GM19372 (cell line): ENCODE results near the gene ERBB4.

Experiments
- ATAC-seq: cut with Tn5 transposase; IDR thresholded peaks from one replicate; pipeline ENCODE4 v1.9.1; 2021; ENCODE audit warnings: mild to moderate bottlenecking, low read depth, moderate library complexity; ENCODE audit not compliant: unreplicated experiment

Gene ERBB4

GRCh38 chr2:211457325-211457724, 1081.3 kb downstream of the ERBB4 start:
- no peak for ATAC-seq

GRCh38 chr2:211455216-211455841, 1083.3 kb downstream of the ERBB4 start:
- peak; percentile 68 for ATAC-seq

GRCh38 chr2:211454679-211455078, 1083.9 kb downstream of the ERBB4 start:
- ATAC-seq = no peak

- no peak for ATAC-seq
These were observed 1085.2 kb downstream of the ERBB4 start for GRCh38 chr2:211453311-211453887.

DNA sequence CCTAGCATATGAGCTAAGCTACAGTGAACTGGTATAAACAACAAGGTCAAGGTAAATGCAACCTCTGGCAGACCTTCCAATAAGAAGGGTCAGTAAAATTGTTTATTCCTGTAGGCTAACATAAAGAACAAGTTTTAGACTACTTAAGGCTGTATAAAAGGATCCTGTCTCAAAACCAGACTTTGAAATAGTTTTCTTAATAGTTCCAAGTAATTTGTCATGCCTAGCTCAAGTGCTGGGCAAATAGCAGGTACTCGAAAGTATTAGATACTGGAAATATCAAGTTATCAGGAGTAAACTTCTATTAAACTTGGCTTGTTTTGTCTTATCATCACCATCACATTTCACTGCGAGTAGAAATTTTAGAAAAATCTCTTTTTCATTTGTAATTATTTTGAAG, 1087.0 kb downstream of the ERBB4 start:
- no peak for ATAC-seq

GRCh38 chr2:211449819-211450218, 1088.8 kb downstream of the ERBB4 start:
- no peak for ATAC-seq

GRCh38 chr2:211447548-211447947, 1091.1 kb downstream of the ERBB4 start:
- no peak for ATAC-seq

GRCh38 chr2:211440107-211440506, 1098.5 kb downstream of the ERBB4 start:
- ATAC-seq = no peak

- no peak for ATAC-seq
These were observed 1099.6 kb downstream of the ERBB4 start for GRCh38 chr2:211439011-211439410.

- no peak for ATAC-seq
These were observed 1101.2 kb downstream of the ERBB4 start for GRCh38 chr2:211437396-211437795.

- ATAC-seq = no peak
These were observed 1102.4 kb downstream of the ERBB4 start for GRCh38 chr2:211436182-211436581.

DNA sequence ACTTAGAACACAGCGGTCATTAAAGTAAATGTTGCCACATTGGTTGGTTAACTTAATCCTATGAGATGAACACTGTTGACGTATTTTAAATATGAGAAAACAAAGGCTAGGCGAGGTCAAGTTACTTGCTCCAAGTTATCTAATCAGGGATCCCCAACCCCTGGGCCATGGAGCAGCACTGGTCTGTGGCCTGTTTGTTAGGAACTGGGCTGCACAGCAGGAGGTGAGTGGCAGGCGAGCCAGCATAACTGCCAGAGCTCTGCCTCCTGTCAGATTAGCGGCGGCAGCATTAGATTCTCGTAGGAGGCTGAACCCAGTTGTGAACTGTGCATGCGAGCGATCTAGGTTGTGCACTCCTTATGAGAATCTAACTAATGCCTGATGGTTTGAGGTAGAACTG, 1103.3 kb downstream of the ERBB4 start:
- no peak for ATAC-seq

GRCh38 chr2:211434773-211435172, 1103.8 kb downstream of the ERBB4 start:
- no peak for ATAC-seq

- no peak for ATAC-seq
These were observed 1109.2 kb downstream of the ERBB4 start for GRCh38 chr2:211429256-211429920.

- ATAC-seq = no peak
These were observed 1112.4 kb downstream of the ERBB4 start for GRCh38 chr2:211426240-211426639.

- ATAC-seq = no peak
These were observed 1115.6 kb downstream of the ERBB4 start for GRCh38 chr2:211423018-211423417.

- no peak for ATAC-seq
These were observed 1121.1 kb downstream of the ERBB4 start for GRCh38 chr2:211417544-211417943.

- no peak for ATAC-seq
These were observed 1122.2 kb downstream of the ERBB4 start for GRCh38 chr2:211416373-211416772.

DNA sequence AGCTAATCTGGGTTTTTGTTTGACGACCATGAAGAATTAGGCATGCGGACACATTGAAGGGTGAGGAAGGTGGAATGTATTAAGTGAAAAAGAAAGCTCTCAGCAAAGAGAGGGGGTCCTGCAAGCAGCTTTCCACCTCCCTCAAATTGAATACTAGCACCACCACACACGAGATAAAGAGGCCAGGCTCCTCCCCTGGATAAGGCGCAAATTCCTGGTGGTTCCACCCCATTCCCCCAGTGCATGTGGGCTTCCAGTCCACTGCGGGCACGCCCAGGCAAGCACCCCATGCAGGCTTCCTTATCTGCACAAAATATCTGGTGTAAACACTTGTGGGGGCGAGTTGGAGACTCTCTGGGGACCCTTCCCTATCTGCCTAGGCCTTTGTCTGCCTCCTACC, 1124.9 kb downstream of the ERBB4 start:
- ATAC-seq = no peak

DNA sequence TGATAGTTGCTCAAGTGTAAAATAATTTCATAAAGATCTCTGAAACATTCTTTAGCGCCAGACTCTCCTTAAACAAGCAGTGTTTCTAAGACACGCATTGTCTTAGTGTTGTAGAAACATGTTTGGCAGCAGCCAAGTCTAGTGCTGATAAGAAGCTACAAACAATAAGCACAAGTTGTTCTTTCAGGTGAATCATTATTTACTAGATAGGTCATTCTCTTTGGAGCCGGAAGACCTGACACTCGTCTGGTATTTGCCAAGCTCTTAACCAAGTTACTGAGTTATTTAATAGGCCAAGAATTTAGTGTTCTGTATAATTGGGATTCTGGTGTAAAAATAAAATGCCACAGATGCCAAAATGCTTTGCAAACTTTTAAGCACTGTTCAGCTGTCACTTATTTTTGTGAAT, 1130.1 kb downstream of the ERBB4 start:
- no peak for ATAC-seq

DNA sequence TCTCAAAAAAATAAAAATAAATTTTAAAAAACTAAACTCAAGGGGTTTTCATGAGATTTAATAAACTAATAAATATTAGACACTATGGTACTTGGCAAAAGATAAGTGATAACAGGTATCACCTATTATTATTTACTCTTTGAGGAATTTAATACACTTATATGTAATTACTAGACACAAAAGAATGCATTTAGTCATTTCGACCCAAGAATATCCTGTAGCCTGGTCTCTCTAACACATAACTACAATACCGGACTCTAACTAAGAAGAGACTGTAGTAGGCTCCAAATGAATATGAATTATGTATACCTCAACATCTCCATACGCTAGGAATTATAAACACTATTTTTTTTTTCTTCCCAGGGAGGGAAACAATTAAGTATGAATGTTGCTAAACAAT, 1131.5 kb downstream of the ERBB4 start:
- no peak for ATAC-seq

DNA sequence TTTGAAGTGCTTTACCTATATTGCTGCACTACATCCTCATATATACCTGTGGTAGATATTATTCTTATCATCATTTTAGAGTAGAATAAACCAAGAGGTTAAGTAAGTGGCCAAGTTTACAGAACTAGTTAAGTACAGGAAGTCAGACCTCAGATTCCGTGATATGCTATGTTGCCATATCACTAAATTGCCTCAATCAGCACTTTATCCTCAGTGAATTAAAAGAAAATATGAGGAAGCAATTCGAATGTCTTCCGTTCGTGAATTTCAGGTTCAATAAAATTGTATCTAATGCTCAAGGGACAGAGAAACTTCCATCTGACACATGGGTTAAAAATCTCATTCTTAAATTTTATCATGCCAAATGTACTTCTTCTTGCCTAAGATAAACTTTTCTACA, 1133.6 kb downstream of the ERBB4 start:
- ATAC-seq = no peak
